Measurements from ENCODE around the gene TNFRSF25. TPM values are rescaled to one million over a fixed set of nuclear protein-coding genes. Genes with fewer than 3 reads are reported as not detected.

The TNFRSF25 gene
- total RNA-seq, 1 donor from 2014 or later = 27.9 TPM

DNA sequence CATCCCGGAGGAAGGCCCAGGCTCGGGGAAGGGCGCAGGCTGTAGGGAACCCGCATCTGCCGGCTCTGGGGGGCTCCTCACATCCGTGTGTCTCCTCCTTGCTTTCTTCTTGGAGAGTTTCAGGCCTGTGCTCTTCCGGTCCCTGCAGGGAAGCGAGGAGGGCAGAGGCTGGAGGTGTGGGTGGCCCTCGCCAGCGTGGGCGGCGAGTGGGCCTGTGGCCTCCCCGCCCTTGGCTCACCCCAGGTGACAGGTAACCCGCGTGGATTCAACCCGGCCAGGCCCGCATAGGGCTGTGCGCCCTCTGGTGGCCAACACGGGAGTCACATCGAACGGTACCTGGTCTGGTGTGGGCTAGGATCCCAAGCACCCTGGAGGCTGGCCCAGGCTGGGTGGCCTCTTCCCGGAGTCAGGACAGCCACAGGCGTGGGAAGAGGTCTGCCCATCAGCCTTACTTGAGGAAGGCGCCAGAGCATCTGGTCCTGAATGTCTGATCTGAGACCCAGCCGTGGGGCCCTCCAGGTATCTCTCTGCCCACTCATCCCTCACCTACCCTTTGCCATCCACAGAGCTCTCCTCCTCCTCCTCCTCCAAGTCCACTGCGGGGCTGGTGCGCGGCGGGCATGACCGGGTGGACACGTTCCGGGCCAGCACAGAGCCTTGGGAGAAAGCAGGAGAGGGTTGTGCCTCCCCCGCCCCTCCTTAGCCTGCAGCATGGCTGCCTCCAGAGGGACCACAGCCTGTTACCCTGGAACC is 9.6 kb upstream of the TNFRSF25 start:
- TF ChIP-seq CTCF (IDR thresholded peaks at IDR 0.05) = peak; percentile 92
- H3K4me1 Mint-ChIP-seq (ENCODE audit: unreplicated experiment) = no peaks in the 10 kb centered on the region
- no peak overlapping the region for H3K4me3 Mint-ChIP-seq (ENCODE audit: unreplicated experiment)
- no peak for DNase-seq (ENCODE audit: extremely low spot score, unreplicated experiment)
- H3K36me3 Mint-ChIP-seq (ENCODE audit: unreplicated experiment) = peaks cover 10% of the 10 kb centered on the region
- no peaks in the 10 kb centered on the region for H3K27me3 Mint-ChIP-seq (ENCODE audit: unreplicated experiment)
- no peak overlapping the region for H3K27ac Mint-ChIP-seq (ENCODE audit: unreplicated experiment)
- no peaks in the 10 kb centered on the region for H3K9me3 Mint-ChIP-seq (ENCODE audit: unreplicated experiment)

DNA sequence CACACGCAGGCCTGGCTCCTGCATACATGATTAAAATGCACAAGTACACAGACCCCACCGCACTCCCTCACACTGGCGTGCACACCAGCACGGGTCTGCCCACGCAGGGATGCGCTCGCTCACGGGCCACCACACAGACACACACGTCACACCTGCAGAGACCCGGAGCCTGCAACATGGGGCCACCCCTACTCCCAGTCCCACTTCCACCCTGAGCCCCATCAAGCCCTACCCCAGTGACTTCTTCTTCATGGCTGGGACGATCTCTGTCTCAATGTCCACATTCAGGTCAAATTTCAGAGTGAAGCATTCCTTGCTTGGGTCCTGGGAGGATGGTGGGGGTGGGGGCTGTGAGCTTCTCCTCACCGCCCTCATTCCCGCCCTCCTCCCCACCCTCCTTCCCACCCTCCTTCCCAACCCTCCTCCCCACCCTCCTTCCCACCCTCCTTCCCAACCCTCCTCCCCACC is 8.9 kb upstream of the TNFRSF25 start:
- H3K4me1 Mint-ChIP-seq (ENCODE audit: unreplicated experiment) = no peaks in the 10 kb centered on the region
- TF ChIP-seq CTCF (IDR thresholded peaks at IDR 0.05) = no peak
- no peak overlapping the region for H3K27ac Mint-ChIP-seq (ENCODE audit: unreplicated experiment)
- DNase-seq (ENCODE audit: extremely low spot score, unreplicated experiment) = no peak
- H3K27me3 Mint-ChIP-seq (ENCODE audit: unreplicated experiment) = no peaks in the 10 kb centered on the region
- H3K4me3 Mint-ChIP-seq (ENCODE audit: unreplicated experiment) = no peak overlapping the region
- H3K36me3 Mint-ChIP-seq (ENCODE audit: unreplicated experiment) = peaks cover 14% of the 10 kb centered on the region
- no peaks in the 10 kb centered on the region for H3K9me3 Mint-ChIP-seq (ENCODE audit: unreplicated experiment)

DNA sequence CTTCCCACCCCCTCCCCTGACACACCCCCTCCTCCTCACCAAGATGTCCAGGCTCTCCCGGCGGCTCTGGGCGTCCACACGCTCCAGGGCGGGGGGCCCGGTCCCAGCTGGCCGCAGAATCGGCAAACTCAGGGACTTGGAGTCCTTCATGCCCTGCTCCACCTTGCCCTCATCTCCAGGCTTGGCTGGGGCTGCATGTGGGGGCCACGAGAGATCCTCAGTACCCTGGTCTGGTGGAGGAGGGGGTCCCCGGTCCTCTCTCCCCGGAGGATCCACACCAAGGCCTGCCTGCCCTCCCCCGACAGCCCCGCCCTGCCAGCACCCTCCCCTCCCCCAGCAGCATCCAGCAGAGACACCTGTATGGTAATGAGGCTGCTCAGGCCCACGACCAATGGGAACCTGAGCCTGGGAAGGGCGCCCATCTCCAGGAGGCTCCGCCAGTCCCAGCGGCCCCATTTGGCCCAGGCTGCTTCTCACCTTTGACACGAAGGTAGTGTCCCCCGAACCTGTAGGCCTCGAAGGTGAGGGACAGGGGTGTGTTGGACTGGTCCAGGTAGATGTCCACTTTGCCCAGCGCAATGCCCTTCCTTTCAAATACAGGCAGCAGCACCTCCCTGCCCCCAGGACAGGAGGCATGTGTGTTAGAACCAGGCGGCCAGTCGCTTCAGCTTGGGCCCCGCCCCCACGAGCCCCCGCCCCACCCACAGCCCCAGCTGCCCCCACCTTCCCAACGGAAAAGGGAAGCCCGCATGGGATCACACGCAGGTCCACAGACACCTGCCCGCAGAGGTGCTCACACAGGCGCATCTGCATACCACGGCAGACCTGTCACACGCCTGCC is 8.2 kb upstream of the TNFRSF25 start:
- no peak for TF ChIP-seq CTCF (IDR thresholded peaks at IDR 0.05)
- H3K9me3 Mint-ChIP-seq (ENCODE audit: unreplicated experiment) = no peaks in the 10 kb centered on the region
- H3K4me1 Mint-ChIP-seq (ENCODE audit: unreplicated experiment) = no peaks in the 10 kb centered on the region
- H3K4me3 Mint-ChIP-seq (ENCODE audit: unreplicated experiment) = no peak overlapping the region
- no peak for DNase-seq (ENCODE audit: extremely low spot score, unreplicated experiment)
- H3K27me3 Mint-ChIP-seq (ENCODE audit: unreplicated experiment) = no peaks in the 10 kb centered on the region
- no peak overlapping the region for H3K27ac Mint-ChIP-seq (ENCODE audit: unreplicated experiment)
- peaks cover 16% of the 10 kb centered on the region for H3K36me3 Mint-ChIP-seq (ENCODE audit: unreplicated experiment)

DNA sequence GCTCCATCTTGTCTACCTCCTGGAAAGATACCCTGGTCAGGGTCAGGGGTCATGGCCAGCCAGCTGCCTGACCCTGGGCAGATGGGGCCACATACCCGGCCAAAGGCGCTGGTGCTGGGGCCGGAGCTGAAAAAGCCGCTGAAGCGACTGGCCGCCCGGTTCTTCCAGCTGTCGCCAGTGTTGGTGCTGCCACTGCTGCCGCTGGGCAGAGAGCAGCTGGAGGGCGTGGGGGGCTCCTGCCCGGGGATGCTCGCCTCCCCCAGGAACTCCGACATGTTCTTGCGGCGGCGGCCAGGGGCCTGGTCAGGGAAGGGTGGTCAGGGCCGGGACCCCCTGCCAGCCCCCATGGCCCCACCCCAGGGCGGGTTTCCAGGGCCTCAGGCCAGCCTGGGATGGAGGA is 7.2 kb upstream of the TNFRSF25 start:
- no peak for TF ChIP-seq CTCF (IDR thresholded peaks at IDR 0.05)
- peaks cover 18% of the 10 kb centered on the region for H3K36me3 Mint-ChIP-seq (ENCODE audit: unreplicated experiment)
- no peaks in the 10 kb centered on the region for H3K27me3 Mint-ChIP-seq (ENCODE audit: unreplicated experiment)

DNA sequence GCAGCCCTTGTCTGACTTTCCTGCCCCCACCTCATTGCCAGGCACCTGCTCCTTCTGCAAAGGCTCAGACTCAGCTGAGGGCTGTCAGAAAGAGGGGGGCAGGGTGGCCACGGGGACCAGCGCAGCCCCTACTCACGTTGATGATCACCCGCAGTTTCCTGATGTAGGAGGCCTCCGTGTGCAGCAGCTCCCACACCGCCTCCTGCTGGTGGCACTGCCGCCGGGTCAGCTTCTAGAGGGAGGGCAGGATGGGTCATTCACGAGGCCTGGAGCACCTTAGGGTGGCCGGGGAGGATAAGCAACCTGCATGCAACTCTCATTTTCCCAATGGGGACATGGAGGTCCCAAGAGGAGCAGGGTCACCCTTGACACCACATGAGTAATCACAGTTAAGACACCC is 6.4 kb upstream of the TNFRSF25 start:
- Mint-ChIP-seq H3K4me1 (ENCODE audit: unreplicated experiment) (no peaks in the 10 kb centered on the region), H3K36me3 (ENCODE audit: unreplicated experiment) (peaks cover 18% of the 10 kb centered on the region), H3K9me3 (ENCODE audit: unreplicated experiment) (no peaks in the 10 kb centered on the region), H3K4me3 (ENCODE audit: unreplicated experiment) (no peak overlapping the region), H3K27me3 (ENCODE audit: unreplicated experiment) (no peaks in the 10 kb centered on the region), H3K27ac (ENCODE audit: unreplicated experiment) (no peak overlapping the region)
- TF ChIP-seq CTCF (IDR thresholded peaks at IDR 0.05) = peak; percentile 34
- DNase-seq (ENCODE audit: extremely low spot score, unreplicated experiment) = no peak

More for the DNA sequence above, 7.2 kb upstream of the TNFRSF25 start:
- H3K4me3 Mint-ChIP-seq (ENCODE audit: unreplicated experiment) = no peak overlapping the region
- no peak overlapping the region for H3K27ac Mint-ChIP-seq (ENCODE audit: unreplicated experiment)
- H3K4me1 Mint-ChIP-seq (ENCODE audit: unreplicated experiment) = no peaks in the 10 kb centered on the region
- DNase-seq (ENCODE audit: extremely low spot score, unreplicated experiment) = no peak
- H3K9me3 Mint-ChIP-seq (ENCODE audit: unreplicated experiment) = no peaks in the 10 kb centered on the region
